Right lobe of liver (tissue), 4 donors: Measurements from ENCODE around the gene ZNF527.
"Not testable (repeated sequence)": the region's sequence is repeated elsewhere in the genome, so short reads cannot be mapped to it uniquely, and the experiment has no call there.

ENCODE experiments used
- POLR2A ChIP-seq: fragments of 450-650 bp; IDR thresholded peaks from one replicate; pipeline ENCODE4 v1.6.1; 2017; ENCODE audit warnings: antibody characterized with exemption, mild to moderate bottlenecking
- TF ChIP-seq, protein P1 (sequence below), 4 donors: fragments of 200-600 bp in 3 of 4; fragments of 450-650 bp in 1 of 4; IDR thresholded peaks; one replicate each; pipeline versions ENCODE4 v1.5.1 to v1.8.0; 2016 to 2022; ENCODE audit warnings: antibody characterized with exemption in 4 of 4, mild to moderate bottlenecking in 2 of 4
- donor health status: DM: no; HTN: no; CAD: no.
- donor health status: DM: no; HTN: no; CAD: no.
- donor health status: DM: no; HTN: yes; CAD: no.

DNA sequence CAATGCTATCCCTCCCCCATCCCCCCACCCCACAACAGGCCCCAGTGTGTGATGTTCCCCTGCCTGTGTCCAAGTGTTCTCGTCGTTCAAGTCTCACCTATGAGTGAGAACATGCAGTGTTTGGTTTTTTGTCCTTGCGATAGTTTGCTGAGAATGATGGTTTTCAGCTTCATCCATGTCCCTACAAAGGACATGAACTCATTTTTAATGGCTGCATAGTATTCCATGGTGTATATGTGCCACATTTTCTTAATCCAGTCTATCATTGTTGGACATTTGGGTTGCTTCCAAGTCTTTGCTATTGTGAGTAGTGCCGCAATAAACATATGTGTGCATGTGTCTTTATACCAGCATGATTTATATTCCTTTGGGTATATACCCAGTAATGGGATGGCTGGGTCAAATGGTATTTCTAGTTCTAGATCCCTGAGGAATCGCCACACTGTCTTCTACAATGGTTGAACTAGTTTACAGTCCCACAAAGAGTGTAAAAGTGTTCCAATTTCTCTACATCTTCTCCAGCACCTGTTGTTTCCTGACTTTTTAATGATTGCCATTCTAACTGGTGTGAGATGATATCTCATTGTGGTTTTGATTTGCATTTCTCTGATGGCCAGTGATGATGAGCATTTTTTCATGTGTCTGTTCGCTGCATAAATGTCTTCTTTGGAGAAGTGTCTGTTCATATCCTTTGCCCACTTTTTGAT, 35.4 kb downstream of the ZNF527 start:
- TF ChIP-seq, protein P1, sequence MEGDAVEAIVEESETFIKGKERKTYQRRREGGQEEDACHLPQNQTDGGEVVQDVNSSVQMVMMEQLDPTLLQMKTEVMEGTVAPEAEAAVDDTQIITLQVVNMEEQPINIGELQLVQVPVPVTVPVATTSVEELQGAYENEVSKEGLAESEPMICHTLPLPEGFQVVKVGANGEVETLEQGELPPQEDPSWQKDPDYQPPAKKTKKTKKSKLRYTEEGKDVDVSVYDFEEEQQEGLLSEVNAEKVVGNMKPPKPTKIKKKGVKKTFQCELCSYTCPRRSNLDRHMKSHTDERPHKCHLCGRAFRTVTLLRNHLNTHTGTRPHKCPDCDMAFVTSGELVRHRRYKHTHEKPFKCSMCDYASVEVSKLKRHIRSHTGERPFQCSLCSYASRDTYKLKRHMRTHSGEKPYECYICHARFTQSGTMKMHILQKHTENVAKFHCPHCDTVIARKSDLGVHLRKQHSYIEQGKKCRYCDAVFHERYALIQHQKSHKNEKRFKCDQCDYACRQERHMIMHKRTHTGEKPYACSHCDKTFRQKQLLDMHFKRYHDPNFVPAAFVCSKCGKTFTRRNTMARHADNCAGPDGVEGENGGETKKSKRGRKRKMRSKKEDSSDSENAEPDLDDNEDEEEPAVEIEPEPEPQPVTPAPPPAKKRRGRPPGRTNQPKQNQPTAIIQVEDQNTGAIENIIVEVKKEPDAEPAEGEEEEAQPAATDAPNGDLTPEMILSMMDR (IDR thresholded peaks at IDR 0.05) = not testable (repeated sequence)
- TF ChIP-seq POLR2A = not testable (repeated sequence)
